ENCODE data around the gene CADM1.

Gene CADM1

GRCh38 chr11:115241899-115242298 is 262.3 kb downstream of the CADM1 start:
- no peaks in the 10 kb centered on the region for H3K27me3 Mint-ChIP-seq
- no peaks in the 10 kb centered on the region for H3K4me1 Mint-ChIP-seq (ENCODE audit: low read depth)
- no peak for DNase-seq
- H3K4me3 Mint-ChIP-seq = no peak overlapping the region
- no peak overlapping the region for H3K27ac Mint-ChIP-seq
- H3K36me3 Mint-ChIP-seq (ENCODE audit: low read depth) = no peaks in the 10 kb centered on the region
- H3K9me3 Mint-ChIP-seq = no peaks in the 10 kb centered on the region

GRCh38 chr11:115238791-115239190 is 265.4 kb downstream of the CADM1 start:
- H3K9me3 Mint-ChIP-seq = no peaks in the 10 kb centered on the region
- H3K36me3 Mint-ChIP-seq (ENCODE audit: low read depth) = no peaks in the 10 kb centered on the region
- H3K4me1 Mint-ChIP-seq (ENCODE audit: low read depth) = no peaks in the 10 kb centered on the region
- DNase-seq = no peak
- H3K4me3 Mint-ChIP-seq = no peak overlapping the region
- no peak overlapping the region for H3K27ac Mint-ChIP-seq
- no peaks in the 10 kb centered on the region for H3K27me3 Mint-ChIP-seq

- Mint-ChIP-seq H3K27me3 (no peaks in the 10 kb centered on the region), H3K36me3 (ENCODE audit: low read depth) (no peaks in the 10 kb centered on the region), H3K9me3 (no peaks in the 10 kb centered on the region), H3K27ac (no peak overlapping the region), H3K4me1 (ENCODE audit: low read depth) (no peaks in the 10 kb centered on the region), H3K4me3 (no peak overlapping the region)
- DNase-seq = no peak
These were observed 266.1 kb downstream of the CADM1 start for GRCh38 chr11:115238086-115238485.

DNA sequence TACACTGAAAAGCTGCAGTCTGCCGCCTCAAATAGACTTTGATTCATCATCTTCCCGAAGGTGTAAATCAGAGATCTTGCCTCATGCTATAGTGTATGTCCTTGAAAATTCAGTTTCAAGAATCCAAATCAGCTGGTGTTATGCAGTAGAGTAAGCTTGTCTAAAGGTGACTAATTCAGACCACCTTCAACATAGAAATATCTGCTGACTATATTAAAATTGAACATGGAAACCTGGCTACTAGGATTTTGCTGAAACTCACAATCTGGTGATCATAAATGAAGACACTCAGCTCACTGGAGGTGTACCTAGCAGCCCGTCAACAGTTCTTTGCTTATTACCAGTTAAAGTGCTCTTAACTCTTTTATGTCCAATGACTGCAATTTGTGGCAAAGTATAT is 266.6 kb downstream of the CADM1 start:
- DNase-seq = no peak
- Mint-ChIP-seq H3K9me3 (no peaks in the 10 kb centered on the region), H3K4me1 (ENCODE audit: low read depth) (no peaks in the 10 kb centered on the region), H3K4me3 (no peak overlapping the region), H3K27me3 (no peaks in the 10 kb centered on the region), H3K27ac (no peak overlapping the region), H3K36me3 (ENCODE audit: low read depth) (no peaks in the 10 kb centered on the region)

- no peaks in the 10 kb centered on the region for H3K36me3 Mint-ChIP-seq (ENCODE audit: low read depth)
- H3K4me3 Mint-ChIP-seq = no peak overlapping the region
- H3K27ac Mint-ChIP-seq = no peak overlapping the region
- no peaks in the 10 kb centered on the region for H3K4me1 Mint-ChIP-seq (ENCODE audit: low read depth)
- H3K27me3 Mint-ChIP-seq = no peaks in the 10 kb centered on the region
- no peak for DNase-seq
- no peaks in the 10 kb centered on the region for H3K9me3 Mint-ChIP-seq
These were observed 269.4 kb downstream of the CADM1 start for GRCh38 chr11:115234794-115235193.

GRCh38 chr11:115226556-115226955 is 277.7 kb downstream of the CADM1 start:
- peaks cover 15% of the 10 kb centered on the region for H3K4me1 Mint-ChIP-seq (ENCODE audit: low read depth)
- H3K27me3 Mint-ChIP-seq = peaks cover 14% of the 10 kb centered on the region
- no peaks in the 10 kb centered on the region for H3K9me3 Mint-ChIP-seq
- no peak overlapping the region for H3K27ac Mint-ChIP-seq
- H3K4me3 Mint-ChIP-seq = no peak overlapping the region
- DNase-seq = no peak
- no peaks in the 10 kb centered on the region for H3K36me3 Mint-ChIP-seq (ENCODE audit: low read depth)

- Mint-ChIP-seq H3K4me1 (ENCODE audit: low read depth) (peaks cover 15% of the 10 kb centered on the region), H3K4me3 (no peak overlapping the region), H3K9me3 (no peaks in the 10 kb centered on the region), H3K36me3 (ENCODE audit: low read depth) (no peaks in the 10 kb centered on the region), H3K27me3 (peaks cover 14% of the 10 kb centered on the region), H3K27ac (no peak overlapping the region)
- DNase-seq = no peak
These were observed 279.7 kb downstream of the CADM1 start for GRCh38 chr11:115224551-115224950.

GRCh38 chr11:115222863-115223530 is 281.2 kb downstream of the CADM1 start:
- H3K9me3 Mint-ChIP-seq = no peaks in the 10 kb centered on the region
- no peaks in the 10 kb centered on the region for H3K36me3 Mint-ChIP-seq (ENCODE audit: low read depth)
- DNase-seq = no peak
- no peak overlapping the region for H3K4me3 Mint-ChIP-seq
- peaks cover 15% of the 10 kb centered on the region for H3K4me1 Mint-ChIP-seq (ENCODE audit: low read depth)
- H3K27ac Mint-ChIP-seq = no peak overlapping the region
- H3K27me3 Mint-ChIP-seq = peaks cover 14% of the 10 kb centered on the region

DNA sequence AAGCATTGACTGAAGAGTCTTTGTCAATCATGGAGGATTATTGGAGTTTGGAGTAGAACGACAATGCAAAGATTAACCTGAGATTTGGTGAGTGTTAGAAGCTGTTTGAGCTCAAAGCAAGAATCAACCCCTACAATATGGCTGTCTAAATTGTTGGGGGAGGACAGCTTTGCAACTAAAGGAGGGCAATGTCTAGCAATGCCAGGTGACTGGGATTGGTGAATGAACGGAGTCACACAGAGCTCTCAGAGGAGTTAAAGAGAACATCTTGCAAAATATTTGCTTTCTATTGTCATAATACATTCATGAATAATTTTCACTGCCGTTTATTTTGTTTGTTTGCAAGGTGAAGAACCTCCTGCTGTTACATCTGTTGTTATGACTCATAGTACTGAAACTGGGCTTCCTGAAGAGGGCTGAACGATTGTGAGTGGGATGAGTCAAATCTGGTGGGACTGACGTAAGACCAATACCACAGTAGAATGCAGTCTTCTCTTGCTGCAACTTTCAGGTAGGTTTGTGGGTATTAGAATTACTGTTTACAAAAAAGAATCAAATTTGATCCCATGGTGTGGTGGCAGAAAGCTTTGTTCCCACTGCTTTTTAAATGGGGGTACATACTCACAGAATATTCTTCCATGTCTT is 281.9 kb downstream of the CADM1 start:
- H3K9me3 Mint-ChIP-seq = no peaks in the 10 kb centered on the region
- peaks cover 14% of the 10 kb centered on the region for H3K27me3 Mint-ChIP-seq
- peaks cover 15% of the 10 kb centered on the region for H3K4me1 Mint-ChIP-seq (ENCODE audit: low read depth)
- H3K4me3 Mint-ChIP-seq = no peak overlapping the region
- no peaks in the 10 kb centered on the region for H3K36me3 Mint-ChIP-seq (ENCODE audit: low read depth)
- no peak overlapping the region for H3K27ac Mint-ChIP-seq
- no peak for DNase-seq

DNA sequence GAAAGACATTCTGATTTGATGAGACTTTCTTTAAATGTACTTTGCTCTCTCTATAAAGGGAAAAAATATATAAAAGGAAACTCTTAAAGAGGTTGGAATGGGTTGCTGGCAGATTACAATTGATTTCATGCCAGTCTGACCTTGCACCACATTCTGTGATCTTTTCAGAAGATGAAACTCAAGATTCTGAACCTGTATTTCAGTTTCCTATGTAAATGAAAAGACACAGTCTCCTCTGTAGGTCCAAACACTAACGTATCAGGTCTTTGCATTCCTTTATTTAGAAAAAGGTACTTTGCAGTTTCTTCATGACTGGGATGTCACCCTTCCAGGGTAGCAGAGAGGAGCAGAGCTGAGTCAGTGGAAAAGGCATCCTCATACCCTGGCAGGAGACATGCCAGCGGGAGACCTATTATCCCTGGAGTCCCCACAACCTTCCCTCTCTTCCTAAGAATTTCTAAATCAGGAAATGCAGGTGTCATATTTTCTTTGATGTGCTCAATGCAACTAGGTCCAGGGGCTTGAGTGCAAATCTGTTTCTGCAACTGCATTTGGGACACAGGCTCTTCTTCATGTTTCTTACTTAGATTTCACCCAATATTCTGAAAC is 282.6 kb downstream of the CADM1 start:
- Mint-ChIP-seq H3K4me1 (ENCODE audit: low read depth) (peaks cover 15% of the 10 kb centered on the region), H3K27me3 (peaks cover 13% of the 10 kb centered on the region), H3K9me3 (no peaks in the 10 kb centered on the region), H3K36me3 (ENCODE audit: low read depth) (no peaks in the 10 kb centered on the region), H3K4me3 (no peak overlapping the region), H3K27ac (no peak overlapping the region)
- no peak for DNase-seq

DNA sequence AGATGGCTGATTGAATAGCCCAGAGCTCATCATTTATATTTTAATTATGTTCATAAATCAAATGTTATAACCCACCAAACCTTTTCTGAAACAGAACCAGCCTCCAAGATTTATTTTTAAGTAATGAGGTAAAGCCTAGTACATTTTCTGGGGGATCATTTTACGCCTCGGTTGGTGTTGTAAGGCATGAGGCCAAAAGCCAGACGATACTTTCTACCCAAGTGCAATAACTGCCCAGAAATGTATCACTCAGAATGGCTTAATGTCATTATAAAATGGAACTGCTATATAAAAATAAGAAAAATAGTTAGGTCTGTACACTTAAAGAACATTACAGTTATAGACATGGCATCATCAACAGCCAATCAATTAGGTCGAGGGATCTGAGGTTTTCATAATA is 283.3 kb downstream of the CADM1 start:
- H3K4me1 Mint-ChIP-seq (ENCODE audit: low read depth) = peaks cover 15% of the 10 kb centered on the region

DNA sequence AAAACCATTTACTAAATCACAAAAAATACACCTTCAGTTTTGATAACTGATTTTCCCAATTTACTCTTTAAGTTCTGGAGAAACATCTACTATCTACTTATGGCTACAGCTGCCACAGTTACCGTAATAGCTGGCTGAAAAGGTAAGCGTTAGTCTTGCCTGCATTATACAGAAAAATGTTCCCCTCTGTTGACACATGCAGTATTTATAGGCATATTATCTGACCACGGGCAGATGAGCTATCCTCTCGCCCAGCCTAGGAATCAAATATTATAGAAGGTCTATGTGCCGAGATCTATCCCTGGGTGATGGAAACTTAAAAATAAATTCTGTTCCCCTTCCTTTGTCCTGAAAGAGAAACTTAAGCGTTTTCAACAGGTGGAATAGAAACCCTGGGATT is 283.8 kb downstream of the CADM1 start:
- H3K9me3 Mint-ChIP-seq = no peaks in the 10 kb centered on the region
- H3K27me3 Mint-ChIP-seq = peaks cover 12% of the 10 kb centered on the region
- H3K27ac Mint-ChIP-seq = no peak overlapping the region
- DNase-seq = no peak
- H3K4me1 Mint-ChIP-seq (ENCODE audit: low read depth) = peaks cover 15% of the 10 kb centered on the region
- no peaks in the 10 kb centered on the region for H3K36me3 Mint-ChIP-seq (ENCODE audit: low read depth)
- H3K4me3 Mint-ChIP-seq = no peak overlapping the region

More for the DNA sequence above, 283.3 kb downstream of the CADM1 start:
- no peak for DNase-seq
- Mint-ChIP-seq H3K27ac (no peak overlapping the region), H3K27me3 (peaks cover 12% of the 10 kb centered on the region), H3K36me3 (ENCODE audit: low read depth) (no peaks in the 10 kb centered on the region), H3K4me3 (no peak overlapping the region), H3K9me3 (no peaks in the 10 kb centered on the region)

DNA sequence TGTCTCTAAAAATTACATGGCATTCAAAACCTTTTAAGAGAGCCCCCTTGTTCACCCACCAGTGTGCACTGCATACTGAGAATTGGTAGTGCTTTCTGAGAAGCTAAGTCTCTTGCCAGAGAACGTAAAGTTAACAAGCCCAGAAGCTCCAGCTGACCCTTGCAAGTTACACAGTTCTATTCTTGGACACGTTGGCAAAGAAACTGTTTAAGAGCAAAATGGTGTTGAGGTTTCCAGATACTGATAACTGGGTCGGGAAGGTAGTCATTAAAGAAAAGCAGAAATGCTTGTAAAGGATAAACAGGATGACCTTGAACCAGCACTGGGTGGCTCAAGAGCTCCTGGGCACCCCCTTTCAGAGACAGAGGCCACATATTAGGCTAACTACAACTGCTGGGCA is 284.8 kb downstream of the CADM1 start:
- H3K27ac Mint-ChIP-seq = no peak overlapping the region
- H3K4me3 Mint-ChIP-seq = no peak overlapping the region
- H3K4me1 Mint-ChIP-seq (ENCODE audit: low read depth) = peaks cover 15% of the 10 kb centered on the region
- peaks cover 14% of the 10 kb centered on the region for H3K27me3 Mint-ChIP-seq
- no peak for DNase-seq
- H3K9me3 Mint-ChIP-seq = no peaks in the 10 kb centered on the region
- no peaks in the 10 kb centered on the region for H3K36me3 Mint-ChIP-seq (ENCODE audit: low read depth)

- H3K27me3 Mint-ChIP-seq = peaks cover 8% of the 10 kb centered on the region
- H3K9me3 Mint-ChIP-seq = no peaks in the 10 kb centered on the region
- no peak overlapping the region for H3K27ac Mint-ChIP-seq
- H3K4me1 Mint-ChIP-seq (ENCODE audit: low read depth) = peaks cover 10% of the 10 kb centered on the region
- no peak overlapping the region for H3K4me3 Mint-ChIP-seq
- DNase-seq = no peak
- no peaks in the 10 kb centered on the region for H3K36me3 Mint-ChIP-seq (ENCODE audit: low read depth)
These were observed 286.4 kb downstream of the CADM1 start for GRCh38 chr11:115217726-115218311.
